ENCODE measurements around the gene PAFAH1B2. TPM values are rescaled to one million over a fixed set of nuclear protein-coding genes. Genes with fewer than 3 reads are reported as not detected.
"Not testable (repeated sequence)": the region's sequence is repeated elsewhere in the genome, so short reads cannot be mapped to it uniquely, and the experiment has no call there.

PAFAH1B2 gene
- total RNA-seq, 1 donor from 2014 or later = 203 TPM

DNA sequence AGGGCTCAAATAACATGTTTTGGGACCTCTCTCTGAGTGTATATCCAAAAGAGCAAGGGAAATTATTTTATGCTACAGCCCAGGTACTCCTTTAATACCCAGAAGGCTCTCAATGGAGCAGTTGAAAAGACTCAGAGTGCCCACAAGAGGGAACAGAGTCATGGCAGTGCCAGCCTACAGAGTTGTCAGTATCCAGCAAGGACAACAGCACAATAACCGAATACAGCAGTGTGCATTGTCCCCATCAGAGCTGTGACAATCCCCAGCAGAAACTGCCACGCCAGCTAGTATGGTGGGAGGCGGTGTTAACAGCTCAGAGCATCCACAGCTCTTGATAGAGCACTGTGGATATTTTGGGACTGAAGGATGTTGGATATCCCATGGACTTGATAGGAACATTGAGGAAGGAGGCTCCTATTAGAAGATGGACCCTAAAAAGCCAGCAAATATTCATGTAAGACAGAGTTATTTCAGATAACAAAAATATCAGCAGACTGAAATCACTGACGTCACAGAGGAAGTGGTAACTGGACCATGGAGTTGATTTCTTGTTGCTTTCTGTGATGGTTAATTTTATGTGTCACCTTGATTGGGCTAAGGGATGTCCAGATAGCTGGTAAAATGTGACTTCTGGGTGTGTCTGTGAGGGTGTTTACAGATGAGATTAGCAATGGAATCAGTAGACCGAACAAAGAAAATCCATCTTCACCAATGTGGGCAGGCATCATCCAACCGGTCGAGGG, 17.7 kb upstream of the PAFAH1B2 start:
- H3K9me3 ChIP-seq (ENCODE audit: low read depth) = no peaks in the 10 kb centered on the region
- Mint-ChIP-seq H3K4me1 (peaks cover 2% of the 10 kb centered on the region), H3K36me3 (no peaks in the 10 kb centered on the region), H3K27ac (no peak overlapping the region), H3K9me3 (no peaks in the 10 kb centered on the region), H3K4me3 (no peak overlapping the region), H3K27me3 (ENCODE audit: insufficient read depth, low read depth) (peaks cover 4% of the 10 kb centered on the region)
- no peak overlapping the region for H2AFZ ChIP-seq (replicated peaks)
- no peaks in the 10 kb centered on the region for H3F3A ChIP-seq (ENCODE audit: low read depth)
- no peaks in the 10 kb centered on the region for H3K27me3 ChIP-seq
- no peak overlapping the region for H3K4me3 ChIP-seq
- H4K20me1 ChIP-seq (ENCODE audit: low read depth) = no peaks in the 10 kb centered on the region
- no peak overlapping the region for H3K4me2 ChIP-seq
- no peak overlapping the region for H3K9ac ChIP-seq
- TF ChIP-seq EZH2phosphoT487 (IDR thresholded peaks at IDR 0.05) (no peak), EZH2 (IDR thresholded peaks at IDR 0.05) (no peak)
- TF ChIP-seq, protein P1, sequence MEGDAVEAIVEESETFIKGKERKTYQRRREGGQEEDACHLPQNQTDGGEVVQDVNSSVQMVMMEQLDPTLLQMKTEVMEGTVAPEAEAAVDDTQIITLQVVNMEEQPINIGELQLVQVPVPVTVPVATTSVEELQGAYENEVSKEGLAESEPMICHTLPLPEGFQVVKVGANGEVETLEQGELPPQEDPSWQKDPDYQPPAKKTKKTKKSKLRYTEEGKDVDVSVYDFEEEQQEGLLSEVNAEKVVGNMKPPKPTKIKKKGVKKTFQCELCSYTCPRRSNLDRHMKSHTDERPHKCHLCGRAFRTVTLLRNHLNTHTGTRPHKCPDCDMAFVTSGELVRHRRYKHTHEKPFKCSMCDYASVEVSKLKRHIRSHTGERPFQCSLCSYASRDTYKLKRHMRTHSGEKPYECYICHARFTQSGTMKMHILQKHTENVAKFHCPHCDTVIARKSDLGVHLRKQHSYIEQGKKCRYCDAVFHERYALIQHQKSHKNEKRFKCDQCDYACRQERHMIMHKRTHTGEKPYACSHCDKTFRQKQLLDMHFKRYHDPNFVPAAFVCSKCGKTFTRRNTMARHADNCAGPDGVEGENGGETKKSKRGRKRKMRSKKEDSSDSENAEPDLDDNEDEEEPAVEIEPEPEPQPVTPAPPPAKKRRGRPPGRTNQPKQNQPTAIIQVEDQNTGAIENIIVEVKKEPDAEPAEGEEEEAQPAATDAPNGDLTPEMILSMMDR (IDR thresholded peaks at IDR 0.05) = no peak
- H3K79me2 ChIP-seq (ENCODE audit: low read depth) = no peaks in the 10 kb centered on the region
- no peak for DNase-seq (ENCODE audit: low spot score)
- no peak overlapping the region for H3K27ac ChIP-seq
- H3K4me1 ChIP-seq = no peaks in the 10 kb centered on the region
- H3K36me3 ChIP-seq = no peaks in the 10 kb centered on the region

DNA sequence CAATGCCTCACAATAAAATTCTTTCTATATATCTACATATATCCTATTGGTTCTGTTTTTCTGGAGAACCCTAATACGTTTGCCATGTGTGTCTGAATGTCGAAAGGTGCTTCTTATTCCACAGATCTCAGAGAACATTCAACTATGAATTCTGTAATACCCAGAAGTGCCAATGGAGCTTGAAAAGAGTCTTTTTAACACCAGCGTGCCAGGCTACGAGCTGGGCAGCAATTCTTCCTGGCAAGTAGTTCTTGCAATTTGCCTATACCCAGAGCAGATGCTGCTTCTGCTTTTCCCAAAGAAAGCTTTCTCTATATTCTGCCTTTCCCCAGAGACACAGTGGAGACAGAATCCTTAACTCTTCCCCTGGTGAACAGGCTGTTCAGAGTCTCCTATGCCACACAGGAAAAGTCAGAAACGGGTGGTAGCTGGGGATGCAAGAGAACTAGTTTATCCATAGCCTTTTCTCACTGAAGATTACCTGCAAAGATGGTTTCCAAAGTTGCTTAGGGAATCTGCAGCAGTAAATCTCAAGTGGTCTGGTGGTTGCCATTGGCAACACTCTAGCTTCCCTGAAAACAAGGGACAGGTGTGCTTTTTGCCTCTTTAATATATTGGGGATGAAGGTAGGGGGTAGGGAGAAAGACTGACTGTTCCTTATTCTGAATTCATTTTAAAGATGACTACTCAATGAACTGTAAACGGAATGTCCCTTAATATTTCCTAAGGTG, 16.8 kb upstream of the PAFAH1B2 start:
- Histone ChIP-seq H3K27ac (no peak overlapping the region), H4K20me1 (ENCODE audit: low read depth) (no peaks in the 10 kb centered on the region), H3K9ac (no peak overlapping the region), H3K36me3 (no peaks in the 10 kb centered on the region), H3K27me3 (no peaks in the 10 kb centered on the region), H3F3A (ENCODE audit: low read depth) (no peaks in the 10 kb centered on the region), H3K4me2 (no peak overlapping the region), H3K4me3 (no peak overlapping the region), H3K4me1 (no peaks in the 10 kb centered on the region), H2AFZ (replicated peaks) (no peak overlapping the region), H3K9me3 (ENCODE audit: low read depth) (no peaks in the 10 kb centered on the region), H3K79me2 (ENCODE audit: low read depth) (no peaks in the 10 kb centered on the region)
- H3K4me3 Mint-ChIP-seq = no peak overlapping the region
- H3K27me3 Mint-ChIP-seq (ENCODE audit: insufficient read depth, low read depth) = peaks cover 4% of the 10 kb centered on the region
- DNase-seq (ENCODE audit: low spot score) = no peak
- no peaks in the 10 kb centered on the region for H3K36me3 Mint-ChIP-seq
- H3K4me1 Mint-ChIP-seq = peaks cover 2% of the 10 kb centered on the region
- no peaks in the 10 kb centered on the region for H3K9me3 Mint-ChIP-seq
- no peak overlapping the region for H3K27ac Mint-ChIP-seq
- TF ChIP-seq EZH2phosphoT487 (IDR thresholded peaks at IDR 0.05) = no peak
- TF ChIP-seq EZH2 (IDR thresholded peaks at IDR 0.05) = no peak
- TF ChIP-seq, protein P1 (IDR thresholded peaks at IDR 0.05) = no peak

DNA sequence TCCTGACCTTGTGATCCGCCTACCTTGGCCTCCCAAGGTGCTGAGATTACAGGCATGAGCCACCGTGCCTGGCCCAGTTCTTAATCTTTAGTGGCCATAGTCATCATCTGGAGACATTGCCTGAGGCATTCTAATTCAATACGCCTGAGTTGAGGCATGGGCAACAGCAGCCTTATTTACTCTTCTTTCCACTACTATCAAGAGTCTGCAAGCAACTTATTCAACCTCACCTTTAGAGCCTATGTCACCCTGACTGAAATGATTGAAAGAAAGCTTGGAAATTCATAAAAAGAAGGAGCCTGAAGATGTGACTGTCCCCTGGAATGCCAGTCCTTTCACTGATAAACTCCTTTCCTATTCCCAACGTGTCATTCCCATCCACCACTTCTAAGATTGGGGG, 15.8 kb upstream of the PAFAH1B2 start:
- Mint-ChIP-seq H3K27me3 (ENCODE audit: insufficient read depth, low read depth) (peaks cover 3% of the 10 kb centered on the region), H3K27ac (no peak overlapping the region), H3K4me1 (peaks cover 2% of the 10 kb centered on the region), H3K4me3 (no peak overlapping the region), H3K9me3 (no peaks in the 10 kb centered on the region), H3K36me3 (no peaks in the 10 kb centered on the region)
- H3K4me3 ChIP-seq = no peak overlapping the region
- no peaks in the 10 kb centered on the region for H4K20me1 ChIP-seq (ENCODE audit: low read depth)
- DNase-seq (ENCODE audit: low spot score) = no peak
- no peak overlapping the region for H3K4me2 ChIP-seq
- H3K27me3 ChIP-seq = no peaks in the 10 kb centered on the region
- H3K9me3 ChIP-seq (ENCODE audit: low read depth) = no peaks in the 10 kb centered on the region
- no peak for TF ChIP-seq EZH2phosphoT487 (IDR thresholded peaks at IDR 0.05)
- H3K79me2 ChIP-seq (ENCODE audit: low read depth) = no peaks in the 10 kb centered on the region
- no peak overlapping the region for H3K27ac ChIP-seq
- no peaks in the 10 kb centered on the region for H3K4me1 ChIP-seq
- no peaks in the 10 kb centered on the region for H3F3A ChIP-seq (ENCODE audit: low read depth)
- H3K36me3 ChIP-seq = no peaks in the 10 kb centered on the region
- no peak overlapping the region for H3K9ac ChIP-seq
- H2AFZ ChIP-seq (replicated peaks) = no peak overlapping the region

DNA sequence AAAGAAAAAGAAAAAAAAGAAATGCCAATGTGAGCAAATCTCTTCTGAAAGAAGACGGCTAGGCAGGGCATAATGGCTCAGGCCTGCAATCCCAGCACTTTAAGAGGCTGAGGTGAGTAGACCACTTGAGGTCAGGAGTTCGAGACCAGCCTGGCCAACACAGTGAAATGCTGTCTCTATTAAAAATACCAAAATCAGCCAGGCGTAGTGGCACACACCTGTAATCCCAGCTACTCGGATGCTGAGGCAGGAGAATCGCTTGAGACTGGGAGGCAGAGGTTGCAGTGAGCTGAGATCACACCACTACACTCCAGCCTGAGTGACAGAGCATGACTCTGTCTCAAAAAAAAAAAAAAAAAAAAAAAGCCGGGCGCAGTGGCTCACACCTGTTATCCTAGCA, 13.7 kb upstream of the PAFAH1B2 start:
- H3K27ac ChIP-seq; H3K4me1 ChIP-seq; DNase-seq (ENCODE audit: low spot score); H3K27me3 ChIP-seq; H3K4me1 Mint-ChIP-seq; H2AFZ ChIP-seq (replicated peaks); H3K36me3 ChIP-seq; H3K9me3 ChIP-seq (ENCODE audit: low read depth); H3K9me3 Mint-ChIP-seq; H3K27ac Mint-ChIP-seq; H3K36me3 Mint-ChIP-seq; H3K4me3 Mint-ChIP-seq; H3K9ac ChIP-seq; H4K20me1 ChIP-seq (ENCODE audit: low read depth); H3K79me2 ChIP-seq (ENCODE audit: low read depth); H3K4me3 ChIP-seq; H3K27me3 Mint-ChIP-seq (ENCODE audit: insufficient read depth, low read depth); H3F3A ChIP-seq (ENCODE audit: low read depth); H3K4me2 ChIP-seq: not testable (repeated sequence)
